Measurements from ENCODE around the gene STT3A. TPM values are rescaled to one million over a fixed set of nuclear protein-coding genes. Genes with fewer than 3 reads are reported as not detected.

The STT3A gene
- 192 and 205 TPM in 2 replicates for total RNA-seq

GRCh38 chr11:125592305-125593113 is at the start of gene STT3A:
STT3A (plus strand) TSS chr11:125592852; CDS start chr11:125595916, 3,064 bp downstream.

GRCh38 chr11:125568970-125569914 is 23.4 kb upstream of the STT3A start, which contains the start of gene EI24:
EI24 (plus strand) TSS chr11:125569477; CDS start chr11:125572528, 3,051 bp downstream.

DNA sequence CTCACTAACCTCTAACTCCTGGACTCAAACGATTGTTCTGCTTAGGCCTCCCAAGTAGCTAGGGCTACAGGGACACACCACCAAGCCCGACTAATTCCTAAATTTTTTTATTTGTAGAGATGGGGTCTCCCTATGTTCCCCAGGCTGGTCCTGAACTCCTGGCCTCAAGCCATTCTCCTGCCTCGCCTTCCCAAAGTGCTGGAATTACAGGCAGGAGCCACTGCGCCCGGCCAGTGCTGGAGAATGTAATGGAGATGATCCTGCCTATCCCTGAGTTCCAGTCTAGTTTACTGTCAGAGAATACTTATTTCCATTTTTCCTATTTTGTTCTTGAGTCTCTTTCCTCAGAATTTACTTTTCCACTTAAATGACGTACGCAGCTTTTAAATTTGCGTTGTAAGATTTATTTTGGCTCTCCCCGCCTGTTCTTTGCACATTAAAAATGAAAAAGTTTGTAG is 32.1 kb downstream of the STT3A start, which contains the start of gene CHEK1:
TSS of gene CHEK1 (plus strand) at position 408 of the 458 bp plus-strand sequence. CDS start 1,606 bp downstream, outside the sequence.

Other genes starting within 250 kb of the STT3A start
- 53.0 and 68.4 TPM in 2 replicates for gene FEZ1, start 96.6 kb upstream of the STT3A start, total RNA-seq
- 110 and 136 TPM in 2 replicates for gene EI24, start 23.4 kb upstream of the STT3A start, total RNA-seq
- gene CHEK1, start 32.3 kb downstream of the STT3A start, total RNA-seq, result 25.3 and 40.8 TPM in 2 replicates
- under 0.01 TPM in 1 of 2 replicates, not detected in the other for gene ACRV1, start 88.0 kb downstream of the STT3A start, total RNA-seq
- not detected in 2 replicates for gene PATE1, start 153.4 kb downstream of the STT3A start, total RNA-seq
- 0.09 TPM in 2 replicates for gene PATE2, start 186.0 kb downstream of the STT3A start, total RNA-seq
- gene PATE3, start 195.3 kb downstream of the STT3A start, total RNA-seq, result not detected in 2 replicates
- not detected in 2 replicates for gene PATE4, start 240.5 kb downstream of the STT3A start, total RNA-seq

Data from endothelial cell of coronary artery (primary cell).